Fibroblast of gingiva (primary cell): ENCODE data around the gene COL12A1.
"Not testable (repeated sequence)": the region's sequence is repeated elsewhere in the genome, so short reads cannot be mapped to it uniquely, and the experiment has no call there.

Experiments
- DNase-seq: peaks from one replicate; pipeline ENCODE4 v3.0.0-alpha.2; 2011; ENCODE audit warnings: low read depth

COL12A1 gene

GRCh38 chr6:75211920-75212590 is 6.2 kb upstream of the COL12A1 start:
- DNase-seq, result peak; percentile 73

- DNase-seq, result peak; percentile 61
These were observed 5.3 kb upstream of the COL12A1 start for GRCh38 chr6:75210885-75211739.

DNA sequence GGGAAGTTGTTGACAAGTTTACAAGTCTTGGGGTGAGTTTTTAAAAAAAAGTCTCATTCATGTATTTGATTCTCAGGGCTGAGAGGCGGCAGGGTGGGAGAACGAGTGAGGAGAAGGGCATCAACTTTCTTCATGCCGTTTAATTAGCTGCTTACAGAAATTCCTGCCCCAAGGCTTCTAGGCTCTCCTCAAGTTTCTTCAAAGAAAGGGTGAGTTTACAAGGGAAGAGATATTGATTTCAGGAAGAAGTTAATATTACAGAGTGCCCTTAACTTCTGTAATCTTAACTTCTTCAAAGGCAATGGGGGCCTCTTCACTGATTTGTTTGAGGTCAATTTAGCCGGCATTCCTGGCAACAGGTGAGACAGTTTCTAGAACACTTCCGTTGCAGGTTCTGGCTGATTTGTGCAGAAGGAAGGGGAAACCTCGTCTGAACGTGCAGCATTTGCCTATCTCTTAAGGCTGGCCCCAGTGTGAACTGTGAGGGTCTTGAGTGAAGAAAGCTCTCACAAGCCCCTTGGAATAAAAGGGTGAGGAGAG is 3.4 kb upstream of the COL12A1 start:
- DNase-seq, result no peak

DNA sequence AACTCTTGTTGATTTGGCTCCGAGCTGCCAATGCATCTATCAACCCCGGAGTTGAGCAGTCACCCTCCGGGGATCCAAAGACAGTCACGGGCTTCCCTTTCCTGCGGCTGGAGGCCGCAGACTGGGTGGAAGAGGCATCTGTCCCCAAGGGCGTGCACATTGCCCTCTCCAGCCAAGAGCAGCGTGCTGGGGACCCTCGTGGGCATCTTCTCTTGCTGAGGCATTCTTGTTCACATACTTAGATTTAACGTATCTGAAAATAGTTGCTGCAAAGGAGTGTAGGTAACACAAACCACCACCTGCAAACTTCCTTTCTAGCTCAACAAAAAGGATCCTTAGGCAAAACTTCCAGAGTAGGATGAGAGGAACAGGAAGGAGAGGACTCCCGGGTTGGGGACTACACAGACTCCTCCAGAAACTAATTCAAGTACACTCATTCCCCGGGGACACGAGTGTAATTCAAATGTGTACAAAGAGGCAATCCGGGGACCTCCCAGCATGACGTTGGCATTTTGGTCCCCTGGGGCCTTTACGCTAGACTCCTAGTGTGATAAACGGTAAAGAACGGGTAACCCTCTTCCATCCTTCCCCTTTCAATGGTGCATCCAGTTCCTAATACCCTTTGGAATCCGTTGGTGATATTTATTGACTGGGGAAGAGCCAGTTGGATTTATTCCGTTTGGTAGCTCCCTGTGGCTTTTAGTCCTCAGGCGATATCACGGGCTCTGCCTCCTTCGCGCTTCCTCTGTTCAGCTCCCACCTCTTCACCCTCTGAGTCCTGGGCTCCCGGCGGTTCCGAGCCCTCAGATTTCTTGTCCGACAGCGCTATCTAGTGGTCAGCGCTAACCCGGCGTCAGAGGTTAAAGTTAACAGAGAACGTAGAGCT is 2.7 kb upstream of the COL12A1 start:
- DNase-seq, result peak; percentile 84

- DNase-seq, result peak; percentile 64
These were observed 906 bp upstream of the COL12A1 start for GRCh38 chr6:75206576-75207342.

DNA sequence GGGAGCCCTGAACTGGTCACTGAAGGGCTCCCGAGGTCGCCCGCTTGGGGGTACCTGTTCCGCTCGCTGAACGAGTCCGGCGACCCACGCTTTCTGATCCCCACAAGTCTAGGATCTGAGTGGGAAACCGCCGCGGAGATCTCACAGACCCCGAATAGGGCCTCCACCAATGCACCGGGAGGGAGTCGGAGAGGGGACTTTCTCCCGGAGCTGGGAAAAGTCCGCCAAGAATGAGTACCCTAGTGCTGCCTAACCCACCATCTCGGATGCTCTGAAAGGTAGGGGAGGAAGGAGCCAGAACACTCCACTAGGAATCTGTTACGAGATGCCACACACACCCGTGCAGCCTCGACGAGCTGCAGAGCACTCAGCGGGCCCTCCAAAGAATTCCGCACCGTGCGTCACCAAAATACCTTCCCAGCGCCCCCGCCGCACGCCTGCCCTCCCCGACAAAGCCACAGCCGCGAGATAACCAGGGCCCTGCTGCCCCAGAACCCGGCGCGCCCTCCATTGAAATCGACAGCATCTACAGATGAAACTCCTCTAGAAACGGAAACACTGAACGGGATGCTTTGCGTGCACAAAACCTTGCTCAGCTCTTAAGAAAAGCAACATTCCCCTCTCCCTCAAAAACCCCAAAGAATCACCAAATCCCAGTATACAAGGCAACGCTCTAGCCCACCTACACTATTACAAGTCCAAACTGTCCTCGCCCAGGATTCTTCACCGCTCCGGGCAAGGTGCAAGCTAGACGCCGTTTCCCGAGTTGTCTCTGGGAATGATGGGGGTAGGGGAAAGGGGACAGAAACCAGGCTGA is 686 bp downstream of the COL12A1 start:
- DNase-seq, result peak; percentile 71

DNA sequence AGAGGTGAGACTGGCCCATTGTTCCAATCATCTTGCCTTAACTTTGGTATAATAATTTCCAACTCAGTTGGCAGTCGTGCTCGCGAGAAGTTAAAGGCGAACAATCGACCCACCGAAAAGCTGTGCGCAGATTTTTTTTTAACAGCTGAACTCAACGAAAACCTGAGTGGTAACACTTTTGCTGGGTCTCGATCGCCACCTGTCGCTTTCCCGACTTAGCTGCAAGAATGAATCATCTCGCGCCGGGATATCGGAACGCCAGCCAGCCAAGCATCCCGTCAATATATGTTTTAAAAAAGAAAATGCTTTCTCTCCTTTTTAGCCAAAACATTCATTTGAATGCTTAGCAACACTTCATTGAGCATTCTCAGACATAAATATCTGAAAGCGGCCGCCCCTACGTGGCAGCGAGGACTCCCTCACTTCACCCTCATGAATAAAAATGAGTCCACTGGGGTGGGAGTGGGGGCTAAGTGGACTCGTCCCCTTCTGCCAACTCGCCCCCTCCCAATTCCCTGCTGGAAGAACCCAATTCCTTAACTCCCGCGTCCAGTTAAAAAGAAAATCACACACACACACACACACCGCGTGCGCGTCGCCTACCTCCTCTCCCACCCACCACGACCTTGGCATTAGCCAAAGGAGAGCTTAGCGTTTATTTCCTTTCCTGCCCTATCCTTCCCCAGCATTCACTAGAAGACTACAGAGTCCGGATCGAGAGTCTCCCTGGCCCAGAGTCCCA is 1.5 kb downstream of the COL12A1 start:
- peak; percentile 92 for DNase-seq

- peak; percentile 72 for DNase-seq
These were observed 2.1 kb downstream of the COL12A1 start for GRCh38 chr6:75203721-75204120.

DNA sequence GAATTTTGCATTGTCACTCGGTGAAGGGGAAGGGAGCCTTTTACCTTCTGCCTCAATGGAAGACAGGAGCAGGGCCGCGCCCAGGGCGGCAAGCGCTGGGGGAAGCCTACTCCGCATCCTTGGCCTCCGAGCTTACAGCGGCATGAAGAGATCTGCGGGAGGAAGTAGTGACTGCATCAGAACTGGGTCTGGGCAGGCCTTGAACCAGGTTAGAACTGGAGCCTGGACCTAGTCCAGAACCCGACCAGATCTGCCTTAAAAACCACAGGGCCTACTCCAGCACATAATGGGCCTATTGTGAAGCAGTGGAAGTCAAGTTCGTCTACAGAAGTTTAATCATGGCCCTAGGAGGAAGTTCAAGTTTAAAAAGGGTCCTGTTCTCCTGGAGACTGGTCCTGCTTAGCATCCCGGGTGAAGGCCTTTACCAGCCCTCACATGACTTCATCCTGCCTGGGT is 3.1 kb downstream of the COL12A1 start:
- peak; percentile 27 for DNase-seq

DNA sequence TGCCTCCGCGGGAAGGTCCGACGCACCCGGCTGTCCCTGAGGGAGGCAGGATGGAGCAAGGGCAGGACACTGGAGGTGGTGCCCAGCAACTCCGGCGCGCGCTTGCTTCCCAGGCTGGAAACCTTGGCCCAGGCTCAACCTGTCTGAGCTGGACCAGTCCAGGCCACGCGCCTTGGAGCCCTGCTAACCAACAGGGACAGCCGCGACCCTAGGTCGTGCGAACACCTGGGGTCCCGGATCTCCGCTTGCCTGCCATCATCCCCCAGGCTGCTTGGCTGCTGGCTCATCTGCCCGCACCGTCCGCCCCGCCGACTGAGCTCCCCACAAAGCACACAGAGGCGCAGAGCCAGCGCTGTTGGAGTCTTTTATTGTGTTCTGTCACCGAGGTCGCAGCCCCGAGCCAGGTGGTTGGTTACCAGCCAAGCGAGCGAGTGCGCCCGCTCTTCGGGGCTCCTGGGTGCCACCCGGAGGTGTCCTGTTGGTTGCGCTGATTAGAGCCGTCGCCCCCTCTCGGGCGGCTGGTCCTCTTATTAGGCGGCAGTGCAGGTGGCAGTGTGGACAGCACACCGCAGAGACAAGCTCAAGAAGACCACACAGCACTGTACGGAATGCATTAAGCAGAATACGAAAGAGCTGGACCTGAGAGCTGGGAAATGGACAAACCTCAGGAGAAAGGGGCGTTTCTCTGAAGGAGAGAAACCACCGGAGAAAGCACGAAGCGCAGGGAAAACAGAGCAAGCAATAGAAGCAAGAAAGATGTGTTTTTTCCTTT is 3.8 kb downstream of the COL12A1 start:
- DNase-seq, result peak; percentile 56

DNA sequence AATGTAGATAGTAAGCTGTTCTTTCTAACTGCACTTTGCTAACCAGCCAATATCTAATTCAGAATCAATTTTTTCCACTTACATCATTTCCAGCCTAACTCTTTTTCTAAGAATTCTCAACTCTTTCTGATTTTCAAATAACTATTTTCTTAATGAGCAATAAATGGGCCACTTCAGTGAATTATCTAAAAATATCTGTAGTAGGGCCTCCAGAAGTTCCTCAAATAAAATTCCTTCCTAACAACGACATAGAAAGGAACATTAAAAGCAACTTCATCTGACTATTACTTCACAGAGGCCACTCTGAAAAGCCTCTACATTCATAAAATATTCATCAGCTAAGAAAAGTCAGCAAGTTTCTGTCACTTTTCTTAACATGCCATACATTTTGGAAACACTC is 4.8 kb downstream of the COL12A1 start:
- no peak for DNase-seq

DNA sequence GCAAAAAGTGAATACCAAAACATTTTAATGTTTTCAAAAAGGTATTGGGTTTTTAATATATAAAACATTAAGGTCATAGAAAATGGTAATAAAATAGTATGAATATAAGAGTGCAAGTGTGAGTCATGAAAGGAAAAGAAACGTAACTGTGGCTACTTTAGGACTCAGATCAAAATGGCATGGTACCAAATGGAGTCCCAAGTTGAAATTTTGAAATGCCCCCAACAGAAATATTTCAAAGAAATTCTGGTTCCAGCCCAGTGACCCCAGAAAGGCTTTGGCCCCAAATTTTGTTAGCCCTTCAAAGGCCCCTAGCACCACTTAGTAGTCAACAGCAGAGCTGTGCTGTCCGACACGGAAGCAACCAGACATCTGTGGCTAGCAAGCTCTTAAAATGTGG is 6.0 kb downstream of the COL12A1 start:
- peak; percentile 43 for DNase-seq

DNA sequence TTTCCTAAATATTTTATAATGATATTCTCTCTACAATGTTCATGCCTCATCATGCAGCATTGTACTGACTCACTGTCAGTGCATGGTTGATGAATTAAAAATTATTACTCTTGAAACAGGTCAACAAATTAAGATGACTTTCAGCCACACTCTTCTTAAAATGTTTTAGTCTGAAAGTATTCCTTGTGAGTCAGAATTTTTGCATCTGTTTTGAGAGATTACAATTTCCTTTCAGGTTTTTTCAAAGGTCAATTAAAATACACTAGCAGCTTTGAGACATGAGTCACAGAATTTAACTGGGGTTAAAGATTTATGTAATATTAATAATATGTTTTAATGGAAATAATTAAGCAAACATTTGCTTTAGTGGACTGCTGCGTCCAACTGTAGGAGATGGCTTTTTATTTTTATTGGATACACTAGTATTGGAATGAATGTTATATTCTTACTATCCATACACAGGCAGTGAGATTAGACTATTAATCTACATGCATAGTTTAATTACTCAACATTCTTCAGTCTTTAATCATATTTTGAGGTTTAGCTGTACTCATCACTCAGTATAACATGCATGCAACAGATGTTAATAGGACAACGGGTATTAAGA is 9.7 kb downstream of the COL12A1 start:
- no peak for DNase-seq

- no peak for DNase-seq
These were observed 17.5 kb downstream of the COL12A1 start for GRCh38 chr6:75188221-75188925.

DNA sequence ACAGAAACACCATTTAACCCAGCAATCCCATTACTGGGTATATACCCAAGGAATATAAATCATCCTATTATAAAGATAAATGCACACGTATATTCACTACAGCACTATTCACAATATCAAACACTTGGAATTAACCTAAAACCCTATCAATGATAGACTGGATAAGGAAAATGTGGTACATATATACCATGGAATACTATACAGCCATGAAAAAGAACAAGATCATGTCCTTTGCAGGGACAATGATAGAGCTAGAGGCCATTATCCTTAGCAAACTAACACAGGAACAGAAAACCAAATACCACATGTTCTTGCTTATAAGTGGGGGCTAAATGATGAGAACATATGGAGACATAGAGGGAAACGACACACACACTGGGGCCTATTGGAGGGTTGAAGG is 19.3 kb downstream of the COL12A1 start:
- not testable (repeated sequence) for DNase-seq

GRCh38 chr6:75183099-75183541 is 22.7 kb downstream of the COL12A1 start:
- peak; percentile 75 for DNase-seq

DNA sequence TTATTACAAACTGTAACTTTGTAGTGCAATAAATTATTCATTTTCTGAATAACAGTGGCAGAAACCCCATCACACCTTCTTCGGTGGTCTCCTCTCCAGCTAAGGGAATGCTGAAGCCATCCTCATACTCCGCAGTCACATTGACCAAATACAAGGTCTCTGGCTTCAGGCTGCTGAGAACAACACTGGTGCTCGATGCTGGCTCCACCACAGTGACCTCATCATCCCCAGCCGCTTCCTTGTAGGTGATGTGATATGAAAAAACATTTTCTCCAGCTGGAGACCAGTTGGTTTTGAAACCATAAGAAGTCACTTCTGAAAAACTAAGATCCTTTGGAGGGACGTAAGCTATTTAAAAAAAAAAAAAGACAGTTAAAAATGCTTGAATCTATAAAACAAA is 25.0 kb downstream of the COL12A1 start:
- DNase-seq, result no peak

DNA sequence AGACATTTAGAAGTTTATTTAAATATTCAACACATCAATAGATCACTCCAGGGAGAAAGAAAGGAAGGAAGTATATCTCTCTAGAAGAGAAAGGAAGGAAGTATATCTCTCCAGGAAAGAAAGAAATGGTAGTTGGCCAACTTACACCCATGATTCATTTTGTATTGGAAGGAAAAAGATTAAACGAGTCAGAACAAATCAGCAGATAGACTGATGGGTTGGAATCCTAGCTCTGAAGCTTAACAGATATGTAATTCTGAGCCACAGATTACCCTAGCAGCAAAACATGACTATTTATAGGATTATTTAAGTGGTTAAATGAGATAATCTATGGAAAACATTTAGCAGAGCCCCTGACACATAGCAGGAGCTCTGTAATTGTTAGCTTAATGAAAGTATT is 27.1 kb downstream of the COL12A1 start:
- DNase-seq, result no peak
